A549 (cell line): ENCODE measurements around the gene RPTOR. TPM values are rescaled to one million over a fixed set of nuclear protein-coding genes. Genes with fewer than 3 reads are reported as not detected.

Experiments used
- ATAC-seq, 2 experiments: fragments of 200-7000 bp in 1 of 2; fragments of >200 bp in 1 of 2; cut with Nextera tagmentation in 1 of 2; cut with Tn5 transposase in 1 of 2; 3 replicates each; pipeline versions ENCODE4 v1.8.0 to v1.9.1; 2018 to 2020; ENCODE audit warnings: mild to moderate bottlenecking in 1 of 2, moderate library complexity in 1 of 2
- CTCF ChIA-PET: fragments of 300-600 bp; sonication (Branson Sonifier 250); formaldehyde crosslinking; extraction: SDS; loops from one replicate; lab custom pipeline; 2021; ENCODE audit warnings: antibody characterized with exemption, inconsistent platforms; lab: Yijun Ruan, JAX
- POLR2A ChIA-PET: fragments of 350-600 bp; formaldehyde crosslinking; extraction: SDS; loops from one replicate; lab custom pipeline; 2021; ENCODE audit warnings: antibody characterized with exemption, inconsistent platforms; lab: Yijun Ruan, JAX
- DNase-seq, 2 experiments: peaks; one replicate each; pipeline versions ENCODE4 v3.0.0 to v3.0.0-alpha.2; 2011 to 2016; ENCODE audit warnings: low read depth in 1 of 2, low spot score in 1 of 2
- FAIRE-seq: peaks from 2 replicates; lab custom pipeline; 2011; peaks lifted over from hg19 to GRCh38; lab: Jason Lieb, UNC
- H3K27ac ChIP-seq, 2 experiments: fragments of >200 bp; sonication (Bioruptor Twin); formaldehyde crosslinking; 3 replicates each; pipeline ENCODE4 v1.5.1; 2016 to 2017
- H3K4me1 ChIP-seq: fragments of >200 bp; sonication (Bioruptor Twin); formaldehyde crosslinking; 3 replicates; pipeline ENCODE4 v1.6.1; 2016
- H3K4me2 ChIP-seq: fragments of >200 bp; sonication (Bioruptor Twin); formaldehyde crosslinking; 3 replicates; pipeline ENCODE4 v1.6.1; 2016
- H3K4me3 ChIP-seq: fragments of >200 bp; sonication (Bioruptor Twin); formaldehyde crosslinking; 3 replicates; pipeline ENCODE4 v1.5.1; 2016
- H3K9me3 ChIP-seq: fragments of >200 bp; sonication (Bioruptor Twin); formaldehyde crosslinking; 3 replicates; pipeline ENCODE4 v1.6.1; 2016
- BCL3 ChIP-seq: fragments of >200 bp; sonication (Bioruptor Twin); formaldehyde crosslinking; IDR thresholded peaks from 3 replicates; pipeline ENCODE4 v1.6.1; 2016
- CHD4 ChIP-seq: fragments of 200-600 bp; sonication (generic); IDR thresholded peaks from 2 replicates; pipeline ENCODE4 v1.6.1; 2016; ENCODE audit warnings: antibody characterized with exemption, mild to moderate bottlenecking, borderline replicate concordance
- EP300 ChIP-seq, 2 experiments: fragments of >200 bp; sonication (Bioruptor Twin); formaldehyde crosslinking; IDR thresholded peaks; 2 replicates in 1 of 2; 3 replicates in 1 of 2; pipeline ENCODE4 v1.6.1; 2016 to 2017
- ESRRA ChIP-seq: fragments of 150-350 bp; IDR thresholded peaks from 2 replicates; pipeline ENCODE4 v1.6.1; 2014; ENCODE audit warnings: mild to moderate bottlenecking, low read length, borderline replicate concordance
- GATA3 ChIP-seq: IDR thresholded peaks from 2 replicates; pipeline ENCODE4 v1.6.1; 2012; ENCODE audit warnings: borderline replicate concordance
- HDAC2 ChIP-seq: fragments of 200-600 bp; sonication (generic); IDR thresholded peaks from 2 replicates; pipeline ENCODE4 v1.6.1; 2016
- HOXA7 ChIP-seq: fragments of 250-450 bp; sonication (Bioruptor Pico); IDR thresholded peaks from 2 replicates; pipeline ENCODE4 v1.5.0; 2020; ENCODE audit warnings: mild to moderate bottlenecking, moderate library complexity
- HOXB5 ChIP-seq: fragments of 250-450 bp; sonication (Bioruptor Pico); IDR thresholded peaks from 2 replicates; pipeline ENCODE4 v1.5.0; 2020; ENCODE audit warnings: mild to moderate bottlenecking, moderate library complexity
- KDM1A ChIP-seq: fragments of 200-600 bp; sonication (generic); IDR thresholded peaks from 2 replicates; pipeline ENCODE4 v1.6.1; 2016; ENCODE audit warnings: low read depth, mild to moderate bottlenecking
- NPAS2 ChIP-seq: fragments of 250-450 bp; sonication (Bioruptor Pico); IDR thresholded peaks from 2 replicates; pipeline ENCODE4 v1.8.0; 2022; ENCODE audit warnings: mild to moderate bottlenecking, moderate library complexity, borderline replicate concordance
- PHF8 ChIP-seq: fragments of 200-600 bp; sonication (generic); IDR thresholded peaks from 2 replicates; pipeline ENCODE4 v1.6.1; 2016; ENCODE audit warnings: low read depth, mild to moderate bottlenecking, antibody characterized with exemption, moderate library complexity, borderline replicate concordance
- POLR2A ChIP-seq: IDR thresholded peaks from 2 replicates; pipeline ENCODE4 v1.6.1; 2012; ENCODE audit warnings: mild to moderate bottlenecking, low read length
- RARB ChIP-seq: fragments of 250-450 bp; sonication (Bioruptor Pico); IDR thresholded peaks from 2 replicates; pipeline ENCODE4 v1.8.0; 2021; ENCODE audit warnings: mild to moderate bottlenecking, moderate library complexity
- RFX5 ChIP-seq: fragments of 450-650 bp; IDR thresholded peaks from 2 replicates; pipeline ENCODE4 v1.7.1; 2014; ENCODE audit warnings: antibody characterized with exemption, mild to moderate bottlenecking, moderate library complexity
- SREBF2 ChIP-seq: fragments of 450-650 bp; IDR thresholded peaks from 2 replicates; pipeline ENCODE4 v1.6.1; 2014; ENCODE audit warnings: mild to moderate bottlenecking, moderate library complexity
- TP53 ChIP-seq: fragments of 250-450 bp; sonication (Bioruptor Pico); IDR thresholded peaks from 2 replicates; pipeline ENCODE4 v1.5.0; 2021; ENCODE audit warnings: mild to moderate bottlenecking, moderate library complexity
- ZFP36 ChIP-seq: fragments of 450-650 bp; IDR thresholded peaks from 2 replicates; pipeline ENCODE4 v1.6.1; 2014; ENCODE audit warnings: borderline replicate concordance; ENCODE audit not compliant: partially characterized antibody
- ZSCAN20 ChIP-seq: fragments of 250-450 bp; sonication (Bioruptor Pico); IDR thresholded peaks from 2 replicates; pipeline ENCODE4 v1.8.0; 2022; ENCODE audit warnings: mild to moderate bottlenecking, moderate library complexity
- WGBS: methylation state at CpG from one replicate; pipeline ENCODE4 v1.1.6; 2017; ENCODE audit errors: missing lambda C conversion rate; 5-methylcytosine and 5-hydroxymethylcytosine counted together
- polyA plus RNA-seq, 4 experiments: library from polyadenylated mRNA; depleted of rRNA in 3 of 4; stranded (reverse); fragments of >200 nt; fragmentation: RNase III in 1 of 4; extraction: RNeasy Plus Mini Kit Qiagen cat#74134 plus additional on column Dnase treatment in 1 of 4; gene quantifications; 2 replicates in 3 of 4; 3 replicates in 1 of 4; pipeline ENCODE4 v1.2.3, GENCODE V29; 2011 to 2017
- TF ChIP-seq, protein P1 (sequence below): fragments of 250-450 bp; sonication (Bioruptor Pico); IDR thresholded peaks from 2 replicates; pipeline ENCODE4 v1.5.0; 2021; ENCODE audit warnings: mild to moderate bottlenecking, moderate library complexity, borderline replicate concordance

The RPTOR gene
- polyA plus RNA-seq, 2 of the 4 experiments (the other 2 are of a cell fraction), result 10.8 to 27.1 TPM

GRCh38 chr17:80751070-80751945 is 206.7 kb downstream of the RPTOR start:
- ATAC-seq (peak in 1 of 2 experiments; percentile 50; a peak in 4 of 6 replicates), FAIRE-seq (no peak), DNase-seq (no peak)
- TF ChIP-seq ZFP36, result no peak
- Histone ChIP-seq H3K27ac (no peak overlapping the region), H3K4me2 (no peak overlapping the region), H3K4me3 (no peak overlapping the region), H3K4me1 (peaks cover 3% of the 10 kb centered on the region; the same call in 1 of the 3 replicates), H3K9me3 (no peaks in the 10 kb centered on the region)
- ChIA-PET POLR2A (no interaction called here), CTCF (interaction anchor here (1.2 to 1.6 kb wide), 3 partner anchors 9 to 30 kb away, joined by 3 read pairs; no protein-coding TSS in a partner anchor)
- 87% methylated on average over 30 of the region's 30 CpGs for WGBS

- TF ChIP-seq TP53 (CRISPR knock-in tag) (no peak), HOXA7 (CRISPR knock-in tag) (no peak), HDAC2 (no peak), HOXB5 (CRISPR knock-in tag) (no peak), EP300 (IDR thresholded peaks at IDR 0.05) (no peak), RFX5 (no peak), GATA3 (no peak), RARB (CRISPR knock-in tag) (no peak), ZFP36 (no peak), ESRRA (no peak), KDM1A (no peak), BCL3 (no peak), POLR2A (no peak), SREBF2 (no peak), PHF8 (no peak), ZSCAN20 (no peak), CHD4 (no peak), NPAS2 (CRISPR knock-in tag) (no peak)
- TF ChIP-seq, protein P1, sequence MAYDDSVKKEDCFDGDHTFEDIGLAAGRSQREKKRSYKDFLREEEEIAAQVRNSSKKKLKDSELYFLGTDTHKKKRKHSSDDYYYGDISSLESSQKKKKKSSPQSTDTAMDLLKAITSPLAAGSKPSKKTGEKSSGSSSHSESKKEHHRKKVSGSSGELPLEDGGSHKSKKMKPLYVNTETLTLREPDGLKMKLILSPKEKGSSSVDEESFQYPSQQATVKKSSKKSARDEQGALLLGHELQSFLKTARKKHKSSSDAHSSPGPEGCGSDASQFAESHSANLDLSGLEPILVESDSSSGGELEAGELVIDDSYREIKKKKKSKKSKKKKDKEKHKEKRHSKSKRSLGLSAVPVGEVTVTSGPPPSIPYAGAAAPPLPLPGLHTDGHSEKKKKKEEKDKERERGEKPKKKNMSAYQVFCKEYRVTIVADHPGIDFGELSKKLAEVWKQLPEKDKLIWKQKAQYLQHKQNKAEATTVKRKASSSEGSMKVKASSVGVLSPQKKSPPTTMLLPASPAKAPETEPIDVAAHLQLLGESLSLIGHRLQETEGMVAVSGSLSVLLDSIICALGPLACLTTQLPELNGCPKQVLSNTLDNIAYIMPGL (CRISPR knock-in tag), result no peak
- ChIA-PET POLR2A (no interaction called here), CTCF (interaction anchor here (1.3 to 1.6 kb wide), 3 partner anchors 8 to 274 kb away, joined by 3 read pairs; no protein-coding TSS in a partner anchor)
- 91% methylated on average over 6 of the region's 6 CpGs for WGBS
- H3K27ac ChIP-seq, result 0 out of 6 replicates have a peak overlapping the region, but pooled peaks of 1 of the 2 experiments have one; percentile 14
- H3K4me2 ChIP-seq, result no peak overlapping the region
- H3K4me1 ChIP-seq, result peaks cover 3% of the 10 kb centered on the region; the same call in 1 of the 3 replicates
- no peaks in the 10 kb centered on the region for H3K9me3 ChIP-seq
- no peak for FAIRE-seq
- DNase-seq, result no peak
- no peak overlapping the region for H3K4me3 ChIP-seq
- ATAC-seq, result no peak; a peak in 1 of 6 replicates
Measured at GRCh38 chr17:80751946-80752581, 207.4 kb downstream of the RPTOR start.
